ENCODE results near the gene FRMD6.

DNA sequence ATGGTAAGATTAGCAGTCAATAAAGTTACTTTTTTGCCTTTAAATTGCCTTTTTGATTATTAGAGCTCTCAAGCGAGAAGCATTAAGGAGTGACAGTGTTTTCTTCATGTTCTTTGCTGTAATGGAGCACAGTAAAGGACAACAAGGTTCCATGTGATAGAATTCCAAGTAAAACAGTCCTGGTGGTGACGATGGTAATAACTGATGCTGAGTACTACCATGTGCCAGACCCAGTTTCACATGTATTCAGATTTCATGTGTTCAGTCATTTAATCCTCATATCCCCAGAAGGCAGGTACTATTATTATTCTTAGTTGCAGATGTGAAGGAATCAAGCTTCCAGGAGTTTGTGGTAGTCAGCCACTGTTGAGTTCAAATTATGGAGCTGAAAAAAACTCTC is 79.0 kb downstream of the FRMD6 start:
- TF ChIP-seq, protein P1, sequence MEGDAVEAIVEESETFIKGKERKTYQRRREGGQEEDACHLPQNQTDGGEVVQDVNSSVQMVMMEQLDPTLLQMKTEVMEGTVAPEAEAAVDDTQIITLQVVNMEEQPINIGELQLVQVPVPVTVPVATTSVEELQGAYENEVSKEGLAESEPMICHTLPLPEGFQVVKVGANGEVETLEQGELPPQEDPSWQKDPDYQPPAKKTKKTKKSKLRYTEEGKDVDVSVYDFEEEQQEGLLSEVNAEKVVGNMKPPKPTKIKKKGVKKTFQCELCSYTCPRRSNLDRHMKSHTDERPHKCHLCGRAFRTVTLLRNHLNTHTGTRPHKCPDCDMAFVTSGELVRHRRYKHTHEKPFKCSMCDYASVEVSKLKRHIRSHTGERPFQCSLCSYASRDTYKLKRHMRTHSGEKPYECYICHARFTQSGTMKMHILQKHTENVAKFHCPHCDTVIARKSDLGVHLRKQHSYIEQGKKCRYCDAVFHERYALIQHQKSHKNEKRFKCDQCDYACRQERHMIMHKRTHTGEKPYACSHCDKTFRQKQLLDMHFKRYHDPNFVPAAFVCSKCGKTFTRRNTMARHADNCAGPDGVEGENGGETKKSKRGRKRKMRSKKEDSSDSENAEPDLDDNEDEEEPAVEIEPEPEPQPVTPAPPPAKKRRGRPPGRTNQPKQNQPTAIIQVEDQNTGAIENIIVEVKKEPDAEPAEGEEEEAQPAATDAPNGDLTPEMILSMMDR (IDR thresholded peaks at IDR 0.05; ENCODE audit: borderline replicate concordance, extremely low read depth, low read length, poor library complexity, severe bottlenecking): no peak
- no peak for TF ChIP-seq EZH2 (IDR thresholded peaks at IDR 0.05; ENCODE audit: borderline replicate concordance, low read depth, low read length, severe bottlenecking)

Data from DND-41 (cell line).